Skeletal muscle satellite cell (primary cell): ENCODE results near the gene GPAT3.
A peak's percentile ranks its signal among the peaks of the same experiment; 100 is the strongest.

Experiments used
- H3K27me3 ChIP-seq: 2 replicates; pipeline ENCODE4 v1.7.0; 2013; ENCODE audit warnings: low read length; ENCODE audit not compliant: control insufficient read depth, insufficient read depth
- H3K36me3 ChIP-seq: 2 replicates; pipeline ENCODE4 v1.7.0; 2013; ENCODE audit warnings: mild to moderate bottlenecking, control low read depth, low read length; ENCODE audit not compliant: insufficient read depth
- H3K4me1 ChIP-seq: 2 replicates; pipeline ENCODE4 v1.7.0; 2013; ENCODE audit warnings: low read length; ENCODE audit not compliant: control insufficient read depth, insufficient read depth
- H3K4me2 ChIP-seq: 2 replicates; pipeline ENCODE4 v1.7.0; 2013; ENCODE audit warnings: mild to moderate bottlenecking, low read length
- H3K4me3 ChIP-seq: 2 replicates; pipeline ENCODE4 v1.7.0; 2013; ENCODE audit warnings: low read length
- H3K9ac ChIP-seq: 2 replicates; pipeline ENCODE4 v1.7.0; 2013; ENCODE audit warnings: mild to moderate bottlenecking, low read depth, low read length, moderate library complexity
- H3K9me3 ChIP-seq: replicated peaks from 2 replicates; pipeline ENCODE4 v1.7.0; 2013; ENCODE audit warnings: mild to moderate bottlenecking, control low read depth, low read length

The GPAT3 gene

DNA sequence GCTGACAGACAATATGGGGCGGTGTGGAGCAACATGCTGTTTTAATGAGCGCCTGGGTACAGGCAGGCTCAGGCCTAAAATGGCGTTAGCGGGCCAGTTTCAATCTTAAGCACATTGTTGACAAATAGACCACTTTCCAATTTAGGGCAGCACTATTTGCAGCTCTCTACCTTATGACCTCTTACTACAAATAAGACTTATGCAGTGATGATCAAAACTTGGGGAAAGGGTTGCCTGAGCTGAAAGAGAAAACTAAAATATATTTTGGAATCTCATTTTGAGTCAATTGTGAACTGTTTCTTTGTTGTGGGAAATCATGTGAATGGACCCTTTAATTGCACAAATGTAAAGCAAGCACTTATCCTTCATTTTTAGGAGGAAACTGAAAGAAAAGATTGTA, 25.5 kb upstream of the GPAT3 start:
- Histone ChIP-seq H3K27me3 (no peaks in the 10 kb centered on the region), H3K4me1 (no peaks in the 10 kb centered on the region), H3K9me3 (no peaks in the 10 kb centered on the region), H3K36me3 (no peaks in the 10 kb centered on the region), H3K4me3 (no peak overlapping the region), H3K9ac (no peak overlapping the region), H3K4me2 (no peak overlapping the region)

DNA sequence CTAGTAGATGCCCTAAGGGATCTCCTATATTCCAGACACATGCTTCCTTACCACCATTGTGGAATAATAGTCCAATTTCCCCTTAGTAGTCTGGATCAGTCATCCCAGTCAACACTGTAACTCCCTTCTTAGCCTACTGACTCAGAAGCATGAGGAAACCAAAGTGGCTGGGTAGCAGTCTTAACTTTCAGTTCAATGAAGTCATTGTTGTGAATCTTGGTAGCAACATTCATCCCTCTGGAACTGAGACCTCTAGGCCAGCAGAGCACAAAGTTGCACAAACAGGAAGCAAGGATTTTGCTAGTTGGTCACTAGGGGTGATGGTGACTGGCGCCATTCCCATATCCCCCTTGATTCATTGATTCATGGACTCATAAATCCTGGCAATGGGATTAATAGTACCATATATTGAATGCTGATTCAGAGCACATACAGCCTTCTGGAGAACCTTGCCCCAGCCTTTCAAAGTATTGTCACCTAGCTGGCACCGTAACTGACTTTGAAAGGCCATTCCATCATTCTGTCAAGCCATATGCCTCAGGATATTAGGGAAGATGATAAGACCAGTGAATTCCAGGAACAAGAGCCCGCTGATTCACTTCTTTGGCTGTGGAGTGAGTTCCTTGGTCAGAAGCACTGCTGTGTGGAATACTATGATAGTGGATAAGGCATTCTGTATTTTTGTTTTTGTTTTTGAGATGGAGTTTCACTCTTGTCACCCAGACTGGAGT, 19.7 kb upstream of the GPAT3 start:
- H3K4me3 ChIP-seq: no peak overlapping the region
- no peaks in the 10 kb centered on the region for H3K36me3 ChIP-seq
- no peaks in the 10 kb centered on the region for H3K9me3 ChIP-seq
- no peaks in the 10 kb centered on the region for H3K4me1 ChIP-seq
- no peak overlapping the region for H3K9ac ChIP-seq
- peaks cover 6% of the 10 kb centered on the region for H3K27me3 ChIP-seq
- no peak overlapping the region for H3K4me2 ChIP-seq

DNA sequence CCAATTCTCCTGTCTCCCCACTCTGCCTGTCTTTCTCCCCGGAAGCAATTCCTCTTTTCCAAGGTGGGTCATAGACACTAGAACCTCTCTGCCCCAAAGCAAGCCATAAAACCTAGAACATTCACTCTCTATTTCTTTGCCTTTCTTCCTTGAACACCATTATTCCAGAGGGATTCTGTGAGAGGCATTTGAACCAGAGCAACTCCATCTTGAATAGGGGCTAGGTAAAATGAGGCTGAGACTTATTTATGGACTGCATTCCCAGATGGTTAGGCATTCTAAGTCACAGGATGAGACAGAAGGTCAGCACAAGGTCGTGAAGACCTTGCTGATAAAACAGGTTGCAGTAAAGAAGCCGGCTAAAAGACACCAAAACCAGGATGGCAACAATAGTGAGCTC, 13.7 kb upstream of the GPAT3 start:
- Histone ChIP-seq H3K27me3 (peaks cover 11% of the 10 kb centered on the region), H3K9ac (no peak overlapping the region), H3K9me3 (peaks cover 4% of the 10 kb centered on the region), H3K4me2 (no peak overlapping the region), H3K4me3 (no peak overlapping the region), H3K4me1 (no peaks in the 10 kb centered on the region), H3K36me3 (no peaks in the 10 kb centered on the region)

DNA sequence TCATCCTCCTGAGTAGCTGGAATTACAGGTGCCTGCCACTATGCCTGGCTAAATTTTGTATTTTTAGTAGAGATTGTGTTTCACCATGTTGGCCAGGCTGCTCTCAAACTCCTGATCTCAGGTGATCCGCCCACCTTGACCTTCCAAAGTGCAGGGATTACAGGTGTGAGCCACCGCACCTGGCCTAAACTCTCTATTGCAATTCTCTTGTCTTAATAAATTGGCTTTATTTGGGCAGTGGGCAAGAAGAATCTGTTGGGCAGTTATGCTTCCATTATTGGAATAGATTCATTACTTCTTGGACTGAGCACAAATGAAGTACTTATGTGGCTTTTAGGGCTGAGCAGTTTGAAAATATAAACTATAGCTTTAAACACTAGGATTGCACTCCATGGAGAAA, 8.2 kb upstream of the GPAT3 start:
- Histone ChIP-seq H3K9ac (no peak overlapping the region), H3K4me2 (no peak overlapping the region), H3K9me3 (peaks cover 4% of the 10 kb centered on the region), H3K4me1 (no peaks in the 10 kb centered on the region), H3K27me3 (peaks cover 9% of the 10 kb centered on the region), H3K4me3 (no peak overlapping the region), H3K36me3 (no peaks in the 10 kb centered on the region)

DNA sequence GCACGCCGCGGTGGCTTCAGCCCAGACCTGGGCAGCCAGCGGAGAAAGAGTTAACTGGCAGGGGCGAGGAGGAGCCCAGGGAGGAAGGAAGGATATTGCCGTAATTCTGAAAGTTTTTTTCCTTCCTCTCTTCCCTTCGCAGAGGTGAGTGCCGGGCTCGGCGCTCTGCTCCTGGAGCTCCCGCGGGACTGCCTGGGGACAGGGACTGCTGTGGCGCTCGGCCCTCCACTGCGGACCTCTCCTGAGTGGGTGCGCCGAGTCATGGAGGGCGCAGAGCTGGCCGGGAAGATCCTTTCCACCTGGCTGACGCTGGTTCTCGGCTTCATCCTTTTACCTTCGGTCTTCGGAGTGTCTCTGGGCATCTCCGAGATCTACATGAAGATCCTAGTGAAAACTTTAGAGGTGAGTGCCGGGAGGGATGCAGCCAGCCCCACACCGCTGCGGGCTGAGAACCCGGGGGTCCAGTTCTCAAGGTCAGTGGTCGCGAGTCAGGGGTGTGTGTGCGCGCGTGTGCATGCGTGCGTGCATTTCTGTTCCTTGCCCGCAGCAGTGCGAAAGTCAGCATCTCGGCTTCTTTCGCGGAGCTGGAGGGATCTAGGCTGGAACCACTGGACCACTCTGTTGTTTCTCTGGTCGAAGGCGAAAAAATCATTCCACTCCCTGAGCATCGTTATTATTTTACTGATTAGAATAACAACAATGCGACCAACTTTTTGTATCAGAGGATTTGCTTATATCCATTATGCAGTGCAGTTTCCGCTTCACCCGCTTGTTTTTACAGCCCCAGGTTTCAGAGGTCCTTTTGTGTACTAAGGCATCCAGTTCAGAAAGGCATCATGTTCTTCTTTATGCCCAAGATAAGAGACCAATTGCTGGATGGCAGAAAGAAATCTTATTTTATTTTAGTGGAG, 709 bp downstream of the GPAT3 start:
- Histone ChIP-seq H3K9ac (peak overlapping the region; percentile 72), H3K4me2 (peak overlapping the region; percentile 96), H3K36me3 (no peaks in the 10 kb centered on the region), H3K27me3 (peaks cover 40% of the 10 kb centered on the region), H3K4me1 (peaks cover 9% of the 10 kb centered on the region), H3K4me3 (peak overlapping the region; percentile 89), H3K9me3 (no peaks in the 10 kb centered on the region)

DNA sequence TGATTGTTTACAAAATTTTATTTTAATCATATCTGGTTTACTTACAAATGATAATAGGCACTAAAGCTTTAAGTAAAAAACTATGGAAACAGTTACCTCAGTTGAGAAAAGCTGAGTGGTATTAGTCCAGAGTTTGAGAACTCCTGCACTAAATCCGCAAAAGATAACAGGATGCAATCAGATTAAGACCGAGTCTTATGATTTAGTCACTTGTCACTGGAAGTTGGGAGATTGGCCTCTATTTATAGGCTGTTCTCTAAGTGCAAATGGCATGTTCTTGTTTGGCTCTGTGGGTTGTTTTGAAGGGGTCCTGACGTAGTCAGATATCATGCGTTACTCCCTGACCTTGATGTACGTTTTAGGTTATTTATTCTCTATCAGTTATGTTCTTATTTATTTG, 6.3 kb downstream of the GPAT3 start:
- Histone ChIP-seq H3K4me1 (peaks cover 2% of the 10 kb centered on the region), H3K9ac (no peak overlapping the region), H3K36me3 (no peaks in the 10 kb centered on the region), H3K9me3 (no peaks in the 10 kb centered on the region), H3K27me3 (peaks cover under 1% of the 10 kb centered on the region), H3K4me3 (no peak overlapping the region), H3K4me2 (no peak overlapping the region)

DNA sequence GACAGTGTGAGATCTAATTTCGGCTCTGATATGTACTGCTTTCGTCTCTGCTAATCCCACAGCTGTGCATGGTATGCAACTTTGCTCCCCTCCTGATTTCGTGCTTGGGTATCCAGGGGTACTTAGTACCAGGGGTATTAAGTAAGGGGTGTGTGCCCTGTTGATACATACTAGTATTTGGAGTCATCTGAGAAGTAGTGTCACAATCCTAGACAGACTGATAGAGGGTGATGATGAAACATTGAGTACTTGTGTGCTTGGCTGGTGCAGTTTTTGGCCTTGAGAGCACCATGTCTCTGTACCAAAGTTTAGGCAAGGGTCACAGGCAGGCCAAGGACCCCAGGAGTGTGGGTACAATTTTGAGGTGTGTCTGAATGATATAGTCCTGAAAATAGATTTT, 10.9 kb downstream of the GPAT3 start:
- no peaks in the 10 kb centered on the region for H3K9me3 ChIP-seq
- H3K4me1 ChIP-seq: peaks cover 15% of the 10 kb centered on the region
- no peaks in the 10 kb centered on the region for H3K27me3 ChIP-seq
- H3K36me3 ChIP-seq: no peaks in the 10 kb centered on the region
- no peak overlapping the region for H3K4me2 ChIP-seq
- no peak overlapping the region for H3K4me3 ChIP-seq
- H3K9ac ChIP-seq: no peak overlapping the region

DNA sequence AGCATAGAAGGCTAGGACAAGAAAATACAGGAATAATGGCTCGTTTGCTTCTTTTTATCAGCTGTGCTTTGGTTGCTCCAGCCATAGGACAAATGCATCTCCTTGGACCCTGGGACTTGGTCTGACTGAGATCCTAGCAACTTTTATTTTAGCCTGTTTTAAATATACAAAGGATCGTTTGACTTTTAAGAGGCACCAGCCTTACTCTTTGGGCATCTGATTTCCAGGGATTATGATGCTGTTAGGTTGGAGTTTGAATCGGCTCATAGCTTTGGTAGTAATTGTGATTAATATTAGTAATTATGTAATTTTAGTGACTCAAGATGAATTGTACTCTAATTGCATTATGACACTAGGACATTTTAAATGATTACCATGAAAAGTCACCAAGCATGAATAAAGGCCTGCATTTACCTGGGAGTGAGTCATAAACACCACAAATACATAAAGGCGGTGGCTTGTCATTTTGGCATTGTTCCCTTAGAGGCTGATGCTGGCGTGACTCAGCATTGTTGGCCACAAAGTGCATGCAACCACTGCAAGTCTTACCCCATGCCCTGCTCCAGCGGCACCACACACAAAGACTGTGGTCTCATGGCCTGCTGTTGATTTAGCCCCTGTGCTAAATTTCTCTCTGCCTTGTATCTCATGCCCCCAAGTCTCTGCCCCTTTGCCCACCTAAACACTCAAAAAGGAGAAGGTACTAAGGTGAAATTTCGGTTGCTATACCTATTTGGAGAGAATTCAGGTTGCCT, 12.4 kb downstream of the GPAT3 start:
- peak overlapping the region; percentile 17 for H3K9ac ChIP-seq

DNA sequence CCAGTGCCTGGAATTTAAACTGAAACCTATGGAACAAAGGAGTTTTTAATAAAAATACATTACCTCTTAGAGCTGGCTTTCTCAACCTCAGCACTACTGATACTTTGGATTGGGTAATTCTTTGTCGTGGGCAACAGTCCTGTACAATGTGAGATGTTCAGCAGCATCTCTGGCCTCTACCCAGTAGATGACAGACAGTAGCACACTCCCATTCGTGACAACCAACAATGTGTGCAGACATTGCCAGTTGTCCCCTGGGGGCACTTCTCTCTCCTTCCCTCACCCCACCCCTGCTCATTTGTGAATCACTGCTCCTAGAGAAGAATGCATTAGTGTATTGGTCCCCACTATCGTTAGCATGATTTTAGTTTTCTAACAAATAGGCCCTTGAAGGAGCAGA, 16.2 kb downstream of the GPAT3 start:
- no peak overlapping the region for H3K4me3 ChIP-seq
- H3K27me3 ChIP-seq: no peaks in the 10 kb centered on the region
- no peaks in the 10 kb centered on the region for H3K9me3 ChIP-seq
- H3K36me3 ChIP-seq: no peaks in the 10 kb centered on the region
- peaks cover 31% of the 10 kb centered on the region for H3K4me1 ChIP-seq
- H3K9ac ChIP-seq: no peak overlapping the region
- no peak overlapping the region for H3K4me2 ChIP-seq

More for the DNA sequence above, 12.4 kb downstream of the GPAT3 start:
- peaks cover 31% of the 10 kb centered on the region for H3K4me1 ChIP-seq
- H3K4me3 ChIP-seq: no peak overlapping the region
- no peaks in the 10 kb centered on the region for H3K27me3 ChIP-seq
- no peaks in the 10 kb centered on the region for H3K36me3 ChIP-seq
- H3K9me3 ChIP-seq: no peaks in the 10 kb centered on the region
- peak overlapping the region; percentile 30 for H3K4me2 ChIP-seq

DNA sequence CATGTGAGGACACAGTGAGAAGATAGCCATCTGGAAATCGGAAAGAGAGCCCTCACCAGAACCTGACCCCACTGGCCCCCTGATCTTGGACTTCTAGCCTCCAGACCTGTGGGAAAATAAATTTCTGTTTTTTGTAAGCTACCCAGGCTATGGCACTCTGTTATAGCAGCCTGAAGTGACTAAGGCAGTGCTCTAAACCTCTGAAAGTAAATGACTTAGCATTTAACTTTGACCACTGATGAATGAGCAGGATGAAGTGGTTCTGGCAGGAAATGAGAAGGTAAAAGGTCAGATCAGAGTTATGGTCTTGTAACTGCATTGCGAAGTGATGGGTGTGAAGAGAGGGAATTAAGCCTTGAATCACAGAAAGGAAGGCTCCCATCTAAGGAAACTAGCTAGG, 17.0 kb downstream of the GPAT3 start:
- Histone ChIP-seq H3K4me1 (peaks cover 30% of the 10 kb centered on the region), H3K27me3 (no peaks in the 10 kb centered on the region), H3K9me3 (no peaks in the 10 kb centered on the region), H3K36me3 (no peaks in the 10 kb centered on the region), H3K4me3 (no peak overlapping the region), H3K4me2 (peak overlapping the region; percentile 3), H3K9ac (no peak overlapping the region)

DNA sequence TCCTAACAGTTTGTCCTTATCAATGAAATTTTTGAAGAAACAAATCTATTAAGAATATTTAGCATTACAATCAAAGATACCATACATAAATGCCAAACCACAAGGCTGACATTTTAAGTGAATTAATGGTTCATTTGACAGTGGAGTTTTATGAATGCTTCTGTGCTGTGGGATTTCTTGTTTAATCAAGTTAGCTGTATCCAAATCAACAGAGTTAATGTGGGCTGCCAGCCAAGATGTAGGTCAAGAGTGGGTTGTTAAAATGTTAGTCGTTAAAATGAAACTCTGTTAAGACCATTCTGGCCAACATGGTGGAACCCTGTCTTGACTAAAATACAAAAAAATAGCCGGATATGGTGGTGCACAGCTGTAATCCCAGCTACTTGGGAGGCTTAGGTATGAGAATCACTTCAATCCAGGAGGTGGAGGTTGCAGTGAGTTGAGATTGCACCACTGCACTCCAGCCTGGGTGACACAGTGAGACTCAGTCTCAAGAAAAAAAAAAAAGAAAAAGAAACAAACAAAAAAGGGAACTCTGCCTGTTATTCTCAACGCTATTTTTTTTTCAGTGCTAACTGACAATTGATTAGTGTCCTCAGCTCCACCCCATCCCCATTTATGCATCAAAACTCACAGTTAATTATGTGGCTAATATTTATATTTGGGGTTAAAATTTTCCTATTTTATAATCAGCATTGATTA, 20.2 kb downstream of the GPAT3 start:
- peaks cover 31% of the 10 kb centered on the region for H3K4me1 ChIP-seq
- H3K4me3 ChIP-seq: no peak overlapping the region
- H3K9ac ChIP-seq: no peak overlapping the region
- no peaks in the 10 kb centered on the region for H3K36me3 ChIP-seq
- H3K27me3 ChIP-seq: no peaks in the 10 kb centered on the region
- no peak overlapping the region for H3K4me2 ChIP-seq
- no peaks in the 10 kb centered on the region for H3K9me3 ChIP-seq
